ENCODE results near the gene B3GNT9.

Gene B3GNT9

GRCh38 chr16:67184995-67185650, 34.3 kb upstream of the B3GNT9 start:
- DNase-seq: peak; percentile 87

DNA sequence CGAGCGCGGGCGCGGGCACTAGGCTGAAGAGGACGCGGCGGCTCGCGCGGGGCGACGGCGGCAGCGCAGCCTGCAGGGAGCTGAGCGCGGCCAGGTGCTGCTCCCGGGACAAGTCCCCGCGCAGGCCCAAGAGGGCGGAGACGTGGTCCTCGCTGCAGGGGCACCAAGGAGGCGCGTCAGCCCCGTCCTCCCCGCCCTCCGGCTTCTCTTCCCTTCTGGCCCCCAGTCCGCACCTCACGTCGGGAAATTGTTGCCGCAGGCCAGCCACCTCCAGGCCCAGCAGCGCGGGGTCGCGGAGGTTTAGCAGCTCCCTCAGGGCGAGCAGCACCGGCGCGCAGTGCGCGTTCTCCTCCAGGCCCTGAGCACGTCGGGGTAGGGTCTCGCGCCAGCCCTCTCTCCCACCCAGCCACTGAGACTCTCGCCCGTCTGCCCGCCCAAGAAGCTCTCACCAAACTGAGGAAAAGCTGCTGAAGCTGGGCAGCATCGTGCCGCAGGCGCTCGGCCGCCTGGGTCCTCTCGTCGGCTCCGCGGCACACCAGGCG, 33.7 kb upstream of the B3GNT9 start:
- no peak for DNase-seq

DNA sequence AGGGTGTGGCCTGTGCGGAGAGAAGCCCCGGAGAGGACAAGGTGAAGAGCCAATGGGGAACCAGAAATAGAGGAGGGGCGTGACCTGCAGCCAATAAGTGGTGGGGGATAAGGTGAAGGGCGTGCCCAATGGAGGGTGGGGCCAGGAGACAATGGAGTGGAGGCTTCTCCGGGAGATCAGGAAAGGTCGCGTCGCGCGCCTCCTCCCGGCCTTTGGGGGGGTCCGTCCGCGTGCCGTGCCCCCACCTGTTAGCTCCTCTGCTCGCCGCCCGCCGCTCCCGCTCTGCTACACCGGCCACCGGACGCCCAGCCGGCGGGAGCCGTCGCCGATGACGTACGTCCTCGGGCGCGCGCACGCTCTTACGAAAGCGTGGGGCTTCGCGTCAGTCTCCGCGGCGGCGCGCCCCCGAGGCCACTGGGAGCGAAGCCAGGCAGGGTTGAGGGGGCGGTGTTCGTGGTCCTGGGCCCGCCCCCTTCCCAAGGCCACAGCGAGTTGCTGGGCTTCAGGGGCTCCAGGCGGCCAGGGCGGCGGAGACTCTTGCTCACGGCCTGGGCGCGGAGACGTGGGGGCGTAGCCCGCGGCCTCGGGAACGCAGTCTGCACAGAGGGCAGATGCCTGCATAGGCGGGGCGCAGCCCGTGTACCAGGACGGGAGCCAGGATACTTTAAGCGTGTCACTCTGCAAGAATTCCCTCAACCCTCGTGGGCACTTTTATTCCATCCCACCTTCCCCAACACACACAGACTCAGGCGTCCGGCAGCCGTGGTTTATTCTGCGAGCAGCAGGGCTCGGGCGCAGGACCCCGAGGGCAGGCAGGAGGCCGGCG, 33.0 kb upstream of the B3GNT9 start, which contains the start of gene MATCAP1:
TSS of gene MATCAP1 (minus strand) at position 337 of the 826 bp plus-strand sequence. CDS start 3,353 bp downstream, outside the sequence.
- peak; percentile 96 for DNase-seq

DNA sequence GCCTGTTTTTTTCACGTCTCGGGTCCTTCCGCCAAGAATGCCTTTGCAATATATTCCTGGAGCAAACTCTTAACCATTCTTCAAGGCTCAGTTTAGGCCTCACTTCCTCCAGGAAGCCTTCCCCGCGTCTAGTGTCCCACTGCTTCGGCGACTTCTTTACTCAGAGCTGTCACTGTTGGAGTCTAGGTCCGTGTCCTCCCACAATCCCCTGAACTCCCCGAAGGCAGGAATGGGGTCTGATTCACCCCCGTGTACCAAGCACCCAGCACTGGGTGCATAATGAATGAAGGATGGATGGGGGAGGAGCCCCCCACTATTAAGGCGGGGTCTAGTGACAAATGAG, 32.5 kb upstream of the B3GNT9 start:
- DNase-seq: no peak

- no peak for DNase-seq
Observed at GRCh38 chr16:67182288-67182687, 31.5 kb upstream of the B3GNT9 start.

DNA sequence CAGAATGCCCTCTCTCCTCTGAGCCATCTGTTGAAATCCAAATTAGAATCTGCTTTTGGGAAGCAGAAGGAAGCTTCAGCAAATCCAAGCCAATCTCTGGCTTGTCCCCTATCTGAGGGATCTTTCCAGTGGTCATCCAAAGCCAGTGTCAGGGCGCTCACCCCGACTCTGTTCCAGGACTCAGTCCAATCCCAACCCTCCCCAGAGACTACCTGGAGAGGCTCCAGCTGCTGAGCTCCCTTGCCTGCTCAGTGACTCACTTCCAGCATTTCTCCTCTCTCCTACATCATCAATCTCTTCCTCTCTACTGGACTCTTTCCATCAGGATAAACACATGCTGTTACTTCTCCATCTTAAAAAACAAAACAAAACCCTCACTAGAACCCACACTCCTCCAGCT, 30.5 kb upstream of the B3GNT9 start:
- no peak for DNase-seq

DNA sequence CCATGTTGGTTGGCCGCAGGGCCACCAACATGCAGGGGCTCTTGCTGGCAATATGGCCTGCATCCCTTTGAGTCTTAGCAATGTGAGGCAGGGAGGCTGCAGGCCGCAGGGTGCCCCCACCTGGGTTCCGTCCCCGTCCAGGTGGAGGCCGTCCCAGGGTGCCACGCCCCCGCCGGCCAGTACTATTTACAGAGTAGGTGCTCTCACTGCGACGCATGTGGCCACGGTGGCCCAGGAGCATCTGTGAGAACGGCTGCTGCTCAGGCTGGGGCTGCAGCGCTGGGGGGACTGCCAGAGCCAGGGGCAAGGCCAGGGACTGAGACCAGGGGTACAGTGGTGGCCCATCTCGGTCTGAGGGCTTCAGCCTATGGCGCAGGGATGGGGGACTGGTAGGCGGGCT, 29.4 kb upstream of the B3GNT9 start:
- no peak for DNase-seq

- DNase-seq: no peak
Observed at GRCh38 chr16:67179421-67180080, 28.8 kb upstream of the B3GNT9 start.

GRCh38 chr16:67177743-67178699, 27.2 kb upstream of the B3GNT9 start:
- DNase-seq: peak; percentile 73

- no peak for DNase-seq
Observed at GRCh38 chr16:67176662-67177061, 25.9 kb upstream of the B3GNT9 start.

DNA sequence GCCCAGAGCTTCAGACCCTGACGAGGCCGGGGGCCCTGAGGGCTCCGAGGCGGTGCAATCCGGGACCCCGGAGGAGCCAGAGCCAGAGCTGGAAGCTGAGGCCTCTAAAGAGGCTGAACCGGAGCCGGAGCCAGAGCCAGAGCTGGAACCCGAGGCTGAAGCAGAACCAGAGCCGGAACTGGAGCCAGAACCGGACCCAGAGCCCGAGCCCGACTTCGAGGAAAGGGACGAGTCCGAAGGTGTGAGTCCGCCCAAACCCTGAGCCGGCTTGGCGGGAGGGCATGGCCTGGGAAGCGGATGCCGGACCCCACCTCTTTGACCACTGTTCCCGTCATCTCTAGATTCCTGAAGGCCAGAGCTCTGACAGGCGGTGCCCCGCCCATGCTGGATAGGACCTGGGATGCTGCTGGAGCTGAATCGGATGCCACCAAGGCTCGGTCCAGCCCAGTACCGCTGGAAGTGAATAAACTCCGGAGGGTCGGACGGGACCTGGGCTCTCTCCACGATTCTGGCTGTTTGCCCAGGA, 24.0 kb upstream of the B3GNT9 start:
- DNase-seq: no peak

GRCh38 chr16:67173808-67174705, 23.3 kb upstream of the B3GNT9 start:
- peak; percentile 75 for DNase-seq

GRCh38 chr16:67173323-67173722, 22.5 kb upstream of the B3GNT9 start:
- no peak for DNase-seq

- no peak for DNase-seq
Observed at GRCh38 chr16:67170949-67171649, 20.3 kb upstream of the B3GNT9 start.

DNA sequence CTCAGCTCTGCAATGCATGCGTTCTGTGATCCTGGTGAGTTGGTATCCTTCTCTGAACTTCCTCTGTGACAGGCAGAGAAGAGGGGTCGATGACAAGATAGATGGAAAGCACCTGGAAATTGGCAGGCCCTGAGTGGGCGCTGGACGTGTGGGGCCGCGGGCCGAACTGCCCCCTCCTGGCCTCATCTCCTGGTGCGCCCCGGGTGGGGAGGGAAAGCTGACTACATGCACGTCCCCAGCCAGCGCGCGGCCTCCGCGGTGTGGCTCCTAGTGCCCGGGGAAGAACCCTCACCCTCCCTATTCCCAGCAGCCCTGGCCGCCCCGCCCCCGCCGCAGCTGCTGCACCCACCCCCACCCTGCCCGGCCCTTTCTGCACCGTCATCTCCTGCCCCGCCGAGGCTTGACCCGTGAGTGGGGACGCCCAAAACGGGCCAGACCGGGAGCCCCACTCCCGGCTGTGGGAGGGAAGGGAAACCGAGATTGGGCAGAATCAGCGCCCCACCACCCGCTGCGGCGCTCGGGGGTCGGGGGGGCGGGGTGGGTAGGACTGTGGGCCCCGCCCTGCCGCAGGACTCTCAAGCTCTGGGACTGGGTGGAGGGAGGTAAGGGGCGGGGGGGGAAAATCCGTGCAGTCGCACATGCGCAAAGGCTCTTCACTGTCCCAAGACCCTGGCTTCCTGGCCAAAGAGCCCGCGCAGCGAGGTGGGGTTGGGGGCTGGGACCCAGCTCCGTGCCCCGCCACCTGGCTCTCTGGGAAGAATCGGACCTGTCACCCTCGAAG, 19.6 kb upstream of the B3GNT9 start, which contains the start of gene NOL3:
TSS of gene NOL3 (plus strand) at position 371 of the 781 bp plus-strand sequence.
- peak; percentile 39 for DNase-seq

DNA sequence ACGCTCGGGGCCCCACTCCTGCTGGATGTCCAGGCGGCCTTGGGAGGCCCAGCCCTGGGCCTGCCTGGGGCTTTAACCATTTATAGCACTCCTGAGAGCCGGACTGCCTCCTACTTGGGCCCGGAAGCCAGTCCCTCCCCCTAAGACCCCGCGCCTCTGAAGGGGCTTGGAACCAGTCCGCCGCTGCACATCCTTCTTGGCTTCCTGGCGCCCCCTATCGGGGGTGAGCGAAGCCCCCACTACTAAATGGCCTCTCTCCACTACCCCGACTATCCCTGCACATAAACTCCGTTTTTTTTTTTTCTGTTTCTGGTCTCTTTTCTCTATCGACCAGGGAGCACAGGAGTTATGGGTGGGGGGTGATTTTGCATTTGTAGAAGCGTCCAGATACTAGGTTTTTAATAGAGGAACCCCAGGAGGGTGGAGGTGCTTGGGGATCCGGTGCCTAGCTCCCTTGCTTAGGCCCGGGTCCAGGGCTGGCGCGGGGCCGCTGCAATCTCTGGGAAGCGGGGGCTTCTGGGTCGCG, 18.9 kb upstream of the B3GNT9 start:
- peak; percentile 58 for DNase-seq

GRCh38 chr16:67169011-67169451, 18.2 kb upstream of the B3GNT9 start:
- DNase-seq: no peak

GRCh38 chr16:67167588-67167987, 16.8 kb upstream of the B3GNT9 start:
- DNase-seq: no peak

- no peak for DNase-seq
Observed at GRCh38 chr16:67166598-67167168, 15.9 kb upstream of the B3GNT9 start.
